GM21515 (cell line): ENCODE measurements around the gene MAP4K2.

Experiments used
- ATAC-seq: cut with Tn5 transposase; IDR thresholded peaks from one replicate; pipeline ENCODE4 v1.9.1; 2021; ENCODE audit not compliant: unreplicated experiment

MAP4K2 gene

GRCh38 chr11:64742087-64742888, 60.7 kb downstream of the MAP4K2 start:
- no peak for ATAC-seq

DNA sequence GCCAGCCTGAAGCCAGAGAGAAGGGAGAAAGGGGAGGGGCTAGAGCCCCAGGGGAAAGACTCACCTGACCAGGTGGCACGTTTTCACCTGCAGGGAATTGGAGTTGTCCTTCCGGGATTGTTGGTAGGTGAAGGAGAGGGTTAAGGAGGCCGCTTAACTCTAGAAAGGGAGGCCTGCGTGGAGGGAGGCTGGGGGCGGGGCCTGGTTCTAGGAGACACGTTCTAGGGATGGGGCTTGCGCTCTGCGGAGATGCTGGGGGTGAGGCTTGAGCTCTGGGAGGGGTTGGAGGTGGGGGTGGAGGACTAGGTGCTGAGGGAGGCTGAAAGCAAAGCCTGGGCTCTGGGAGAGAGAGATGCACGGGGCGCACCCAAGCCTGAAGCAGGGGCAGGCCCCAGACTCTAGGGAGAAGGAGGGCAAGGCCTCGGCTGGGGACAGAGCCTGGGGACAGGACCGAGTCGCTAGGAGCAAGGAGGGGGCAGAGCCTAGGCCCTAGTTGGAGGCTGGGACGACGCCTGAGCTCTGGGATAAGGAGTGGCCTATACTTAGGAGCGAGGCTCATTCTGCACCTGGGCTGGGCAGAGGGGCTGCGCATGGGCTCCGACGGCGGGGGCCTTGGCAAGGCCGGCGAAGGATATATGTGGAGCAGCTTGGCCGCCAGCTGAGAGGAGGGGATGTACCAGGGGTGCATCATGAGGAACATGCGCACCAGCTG, 61.5 kb downstream of the MAP4K2 start:
- ATAC-seq = no peak

GRCh38 chr11:64739871-64740270, 63.1 kb downstream of the MAP4K2 start:
- ATAC-seq = no peak

GRCh38 chr11:64736654-64737053, 66.4 kb downstream of the MAP4K2 start:
- no peak for ATAC-seq

DNA sequence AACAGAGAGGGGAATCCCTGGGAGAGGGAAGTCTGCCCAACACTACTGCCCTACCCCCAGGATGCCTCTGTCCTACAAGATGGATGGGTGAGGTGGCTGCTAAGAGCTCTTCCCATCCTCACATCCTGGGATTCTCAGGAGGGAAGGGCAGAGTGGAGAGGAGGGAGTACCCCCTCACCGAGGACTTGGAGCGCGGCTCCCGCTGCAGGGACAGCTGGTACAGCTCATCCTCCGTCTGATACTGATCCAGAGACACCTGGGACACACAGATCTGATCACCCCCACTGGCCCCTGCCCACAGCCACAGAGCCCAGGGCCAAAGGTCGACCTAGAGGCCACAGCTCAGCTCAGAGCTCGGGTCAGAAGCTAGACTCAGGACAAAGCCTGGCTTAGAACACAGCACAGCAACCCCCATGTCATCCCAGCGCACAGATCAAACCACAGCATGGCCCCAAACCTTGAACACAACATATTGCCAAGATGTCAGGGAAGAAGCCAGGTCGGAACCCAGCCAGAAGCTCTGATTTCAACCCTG, 67.2 kb downstream of the MAP4K2 start:
- ATAC-seq = no peak
